Limb (tissue), 2 donors: ENCODE data around the gene HACL1.
A peak's percentile ranks its signal among the peaks of the same experiment; 100 is the strongest.

Experiments
- DNase-seq, 2 donors: peaks; one replicate each; pipeline ENCODE4 v3.0.0-alpha.2; 2016; ENCODE audit errors: extremely low spot score in 2 of 2

Gene HACL1

GRCh38 chr3:15601399-15602145 is at the start of gene HACL1, which contains the start of gene BTD:
TSS of gene HACL1 (minus strand) at chr3:15601569. CDS start at chr3:15601463, 106 bp downstream.
TSS of gene BTD (plus strand) at chr3:15601745. CDS start at chr3:15635440, 33,695 bp downstream.
- DNase-seq, result peak; percentile 99

GRCh38 chr3:15649858-15650257 is 48.5 kb upstream of the HACL1 start:
- DNase-seq, result no peak

GRCh38 chr3:15649341-15649740 is 48.0 kb upstream of the HACL1 start:
- DNase-seq, result no peak

- peak in 1 of 2 donors; percentile 42 for DNase-seq
Observed at GRCh38 chr3:15647611-15648167, 46.3 kb upstream of the HACL1 start.

- peak in 1 of 2 donors; percentile 56 for DNase-seq
Observed at GRCh38 chr3:15646851-15647511, 45.6 kb upstream of the HACL1 start.

GRCh38 chr3:15645740-15646501 is 44.6 kb upstream of the HACL1 start:
- peak; percentile 73 to 74 for DNase-seq

DNA sequence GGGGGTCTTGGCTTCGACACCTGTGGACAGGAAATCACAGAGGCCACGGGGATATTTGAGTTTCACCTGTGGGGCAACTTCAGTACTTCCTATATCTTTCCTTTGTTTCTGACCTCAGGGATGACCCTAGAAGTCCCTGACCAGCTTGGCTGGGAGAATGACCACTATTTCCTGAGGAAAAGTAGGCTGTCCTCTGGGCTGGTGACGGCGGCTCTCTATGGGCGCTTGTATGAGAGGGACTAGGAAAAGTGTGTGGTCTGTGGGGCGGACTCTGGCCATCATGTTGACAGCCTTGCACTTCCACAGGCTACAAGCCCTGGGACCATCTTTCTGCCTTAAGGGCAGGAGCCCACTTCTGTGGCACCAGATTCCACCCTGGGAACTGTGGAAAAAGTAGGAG is 43.9 kb upstream of the HACL1 start:
- no peak for DNase-seq

GRCh38 chr3:15638891-15639262 is 37.5 kb upstream of the HACL1 start:
- DNase-seq, result no peak

GRCh38 chr3:15638193-15638890 is 37.0 kb upstream of the HACL1 start:
- DNase-seq, result no peak

DNA sequence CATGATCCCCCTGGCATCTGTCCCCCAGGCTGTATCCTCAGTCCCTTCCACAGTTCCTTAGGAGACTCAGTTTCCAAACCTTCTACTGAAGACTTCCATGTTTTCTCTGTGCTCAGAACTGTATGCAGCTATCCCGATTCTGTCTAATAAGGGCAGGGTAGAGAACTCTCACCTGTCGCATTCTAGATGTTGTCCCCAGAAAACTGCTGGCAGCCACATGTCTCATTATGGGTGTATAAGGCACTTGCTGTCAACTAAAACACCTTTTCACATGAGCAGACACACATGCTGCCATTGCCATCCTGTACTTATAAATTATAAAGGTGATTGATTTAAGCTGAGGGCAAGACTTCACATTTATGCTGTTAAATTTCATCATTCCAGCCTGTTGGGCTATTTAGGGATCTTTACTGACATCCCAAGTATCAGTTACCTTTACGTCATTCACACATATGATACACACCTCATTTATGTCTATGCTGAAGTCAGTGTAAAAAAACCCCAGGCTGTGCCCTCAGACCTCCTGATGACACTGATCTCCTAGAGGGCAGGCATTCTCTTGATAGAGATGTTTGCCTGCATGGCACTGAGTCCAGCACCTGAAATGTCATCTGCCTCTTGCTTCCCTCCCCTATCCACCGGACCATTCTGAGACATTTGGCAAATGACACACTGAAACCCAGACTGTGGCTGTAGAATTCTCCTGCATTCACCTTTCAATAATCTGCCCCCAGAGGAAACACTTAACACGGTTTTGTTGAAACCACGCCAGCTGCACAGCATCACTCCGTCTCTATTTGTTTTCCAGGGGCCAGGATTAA is 36.0 kb upstream of the HACL1 start:
- DNase-seq, result no peak

DNA sequence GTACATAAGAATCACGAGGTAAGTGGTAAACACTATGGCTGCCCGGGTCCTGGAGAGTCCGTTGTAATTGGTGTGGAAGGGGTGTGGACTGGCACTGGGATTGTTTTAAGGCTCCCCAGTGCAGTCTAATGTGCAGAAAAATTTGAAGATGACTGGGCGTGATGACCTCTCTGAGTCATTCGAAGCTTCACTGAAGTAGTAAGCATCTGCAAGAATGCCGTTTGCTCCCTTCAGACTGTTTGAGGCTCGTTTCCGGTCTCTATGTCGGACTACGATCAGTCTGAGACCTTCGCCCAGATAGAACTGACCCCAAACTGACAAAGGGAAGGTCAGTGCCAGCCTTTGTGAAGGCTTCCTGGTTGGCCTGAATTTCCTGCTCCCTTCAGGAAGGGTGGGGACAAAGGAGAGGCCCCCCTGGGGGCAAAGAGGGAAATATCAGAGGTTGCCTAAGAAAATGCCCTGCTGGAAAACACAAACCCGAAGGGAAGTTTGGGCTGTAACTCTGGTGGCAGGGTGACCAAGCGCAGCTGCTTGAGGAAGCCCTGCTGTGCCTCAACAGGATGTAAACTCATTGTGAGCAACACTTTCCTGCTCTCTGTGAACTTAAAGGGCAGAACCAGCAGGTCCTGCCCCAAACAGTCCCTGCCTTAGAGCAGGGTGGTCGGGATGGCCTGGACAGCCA is 34.8 kb upstream of the HACL1 start:
- no peak for DNase-seq

DNA sequence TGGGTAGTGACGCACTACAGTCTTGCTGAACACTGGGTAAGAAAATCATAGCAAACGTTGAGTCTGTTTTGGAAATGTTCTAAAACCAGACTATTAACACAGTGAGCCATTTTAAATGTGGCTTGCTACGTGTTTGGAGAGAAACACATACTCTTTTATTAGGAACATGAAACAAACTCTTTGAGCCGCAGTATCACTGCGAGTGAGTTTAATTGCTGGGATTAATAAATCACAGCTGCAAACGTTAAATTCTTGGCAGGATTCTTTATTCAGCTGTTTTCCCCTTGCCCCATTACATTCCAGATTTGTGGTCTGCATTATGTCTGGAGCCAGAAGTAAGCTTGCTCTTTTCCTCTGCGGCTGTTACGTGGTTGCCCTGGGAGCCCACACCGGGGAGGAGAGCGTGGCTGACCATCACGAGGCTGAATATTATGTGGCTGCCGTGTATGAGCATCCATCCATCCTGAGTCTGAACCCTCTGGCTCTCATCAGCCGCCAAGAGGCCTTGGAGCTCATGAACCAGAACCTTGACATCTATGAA is 33.8 kb upstream of the HACL1 start:
- peak; percentile 72 to 90 for DNase-seq

- no peak for DNase-seq
Observed at GRCh38 chr3:15634671-15635070, 33.3 kb upstream of the HACL1 start.

DNA sequence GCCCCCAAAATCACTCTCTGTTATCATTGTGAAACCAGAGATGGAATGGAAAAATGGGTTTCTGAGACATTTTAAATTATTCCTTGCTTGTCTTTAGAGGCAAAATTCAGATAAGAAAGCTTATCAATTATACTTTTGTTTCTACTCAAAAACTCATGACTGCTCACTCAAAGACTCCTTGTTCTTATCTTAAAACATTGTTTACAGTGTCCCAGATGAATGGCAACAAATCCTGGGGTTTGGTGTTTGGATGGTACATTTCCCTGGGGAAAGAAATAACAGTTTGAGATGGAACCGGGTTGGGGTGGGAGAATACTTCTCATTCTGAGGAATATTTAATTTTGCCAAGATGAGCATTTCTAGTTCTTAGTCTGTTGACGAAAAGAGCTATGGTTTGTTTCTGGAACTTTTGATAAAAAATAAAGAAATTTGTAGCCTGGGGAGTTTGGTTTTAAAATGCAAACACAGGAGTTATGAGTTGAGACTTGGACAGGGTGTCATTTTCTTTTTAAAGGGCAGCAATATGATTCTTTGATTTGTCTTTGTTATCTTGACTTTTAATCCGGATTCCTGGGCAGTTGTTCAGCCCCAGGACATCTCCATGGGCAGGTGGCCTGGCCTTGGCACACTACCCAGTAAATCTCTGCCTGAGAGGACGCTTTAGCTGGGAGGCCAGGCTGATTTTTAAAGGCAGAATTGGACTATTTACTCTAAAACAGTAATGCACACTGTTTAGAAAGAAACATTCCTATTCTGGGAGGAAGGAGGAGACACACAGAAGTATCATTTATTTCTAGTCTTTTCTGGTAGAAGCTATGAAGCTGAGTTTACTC is 32.6 kb upstream of the HACL1 start:
- DNase-seq, result peak in 1 of 2 donors; percentile 32

GRCh38 chr3:15633159-15633558 is 31.8 kb upstream of the HACL1 start:
- no peak for DNase-seq

DNA sequence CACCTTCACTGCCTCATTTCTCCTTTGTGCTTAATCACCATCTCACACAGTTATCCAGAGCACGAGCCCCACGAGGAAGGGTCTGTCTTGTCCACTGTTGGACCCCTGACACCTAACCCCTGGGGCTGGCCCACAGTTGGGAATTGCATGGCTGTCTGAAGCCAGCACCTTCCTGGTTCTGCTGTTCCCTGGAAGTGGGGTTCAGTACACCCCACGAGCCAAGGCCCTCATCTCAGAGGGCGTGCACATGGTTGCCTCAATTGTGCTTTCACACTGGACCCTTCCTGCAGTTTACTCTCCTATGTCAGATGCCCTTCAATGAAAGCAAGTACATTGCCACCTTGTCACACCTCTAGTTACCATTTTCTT is 30.8 kb upstream of the HACL1 start:
- no peak for DNase-seq

DNA sequence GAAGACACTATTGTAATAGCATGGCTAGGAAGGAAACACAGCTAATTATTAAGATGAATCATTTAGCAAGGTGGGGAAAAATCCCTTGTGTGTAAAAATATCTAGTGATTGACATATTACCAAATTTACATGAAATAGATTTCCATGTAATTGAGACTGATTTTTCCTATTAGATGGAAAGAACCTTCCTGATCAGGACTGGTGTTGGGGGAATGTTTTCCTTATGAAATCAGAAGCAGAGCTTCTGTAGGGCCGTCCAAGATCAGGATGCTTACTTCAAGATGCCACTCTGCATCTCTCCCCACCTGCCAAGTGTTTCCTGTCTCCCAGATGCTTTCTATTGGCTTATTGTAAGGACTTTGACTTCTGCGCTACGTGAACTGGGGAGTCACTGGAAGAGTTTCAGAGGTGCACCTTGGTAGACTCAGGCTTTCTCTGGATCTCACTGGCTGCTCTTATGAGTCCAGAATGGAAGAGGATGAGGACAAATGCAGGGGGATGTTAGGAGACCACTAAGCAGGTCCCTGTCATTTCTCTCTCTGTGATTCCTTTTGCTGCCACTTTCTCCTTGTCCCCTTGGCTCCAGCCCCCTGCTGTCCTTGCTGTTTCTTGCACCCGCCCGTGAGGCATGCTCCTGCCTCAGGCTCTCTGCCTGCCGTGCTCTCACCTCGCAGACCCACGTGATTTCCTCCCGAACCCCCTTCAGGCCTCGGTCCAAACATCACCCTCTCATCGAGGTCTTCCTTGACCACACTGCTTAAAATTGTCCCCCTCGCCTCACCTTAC is 30.2 kb upstream of the HACL1 start:
- no peak for DNase-seq
